Hippocampal formation (tissue), 2 donors: ENCODE data around the gene GPANK1.

Source experiments
- DNase-seq, 2 donors: peaks; one replicate each; lab custom pipeline; 2025; lab: John Stamatoyannopoulos, UW

The GPANK1 gene

DNA sequence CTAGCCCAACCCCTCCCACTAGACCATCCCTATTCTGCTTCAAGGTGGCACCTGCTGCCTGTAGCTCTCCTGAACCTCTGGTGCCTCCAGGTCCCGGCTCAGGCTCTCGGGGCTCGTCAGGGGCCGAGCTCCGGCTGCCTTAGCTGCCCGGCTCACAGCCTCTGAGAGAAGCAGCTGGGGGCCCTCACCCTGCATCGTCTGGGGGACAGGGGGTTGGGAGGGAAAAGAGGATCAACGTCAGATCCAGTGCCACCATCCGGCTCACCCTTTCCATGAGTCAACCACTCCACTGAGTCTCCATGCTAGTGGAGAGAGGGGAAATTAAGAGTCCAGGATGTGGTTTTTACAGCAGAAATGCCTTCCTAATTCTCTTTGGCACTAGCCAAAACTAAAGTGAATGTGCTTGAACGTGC, 25.3 kb downstream of the GPANK1 start:
- DNase-seq = no peak

DNA sequence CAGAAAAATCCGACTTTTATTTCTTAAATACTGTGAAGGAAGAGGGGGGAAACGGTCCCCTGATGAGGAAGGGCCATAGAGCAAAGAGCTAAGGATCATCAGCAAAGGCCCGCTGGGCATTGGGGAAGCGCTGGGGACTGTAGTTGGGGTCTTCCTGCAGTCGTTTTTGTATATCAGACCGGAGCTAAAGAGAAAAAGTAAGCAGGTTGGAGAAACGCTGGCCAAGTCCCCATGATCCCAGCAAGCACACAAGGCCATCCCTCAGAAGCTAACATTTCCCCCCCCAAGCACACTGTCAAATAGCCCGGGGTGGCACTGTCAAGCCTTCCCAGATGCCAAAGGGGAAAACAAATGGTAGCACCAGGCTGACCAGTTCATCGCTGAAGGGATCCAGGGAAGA, 25.8 kb downstream of the GPANK1 start:
- DNase-seq = no peak

DNA sequence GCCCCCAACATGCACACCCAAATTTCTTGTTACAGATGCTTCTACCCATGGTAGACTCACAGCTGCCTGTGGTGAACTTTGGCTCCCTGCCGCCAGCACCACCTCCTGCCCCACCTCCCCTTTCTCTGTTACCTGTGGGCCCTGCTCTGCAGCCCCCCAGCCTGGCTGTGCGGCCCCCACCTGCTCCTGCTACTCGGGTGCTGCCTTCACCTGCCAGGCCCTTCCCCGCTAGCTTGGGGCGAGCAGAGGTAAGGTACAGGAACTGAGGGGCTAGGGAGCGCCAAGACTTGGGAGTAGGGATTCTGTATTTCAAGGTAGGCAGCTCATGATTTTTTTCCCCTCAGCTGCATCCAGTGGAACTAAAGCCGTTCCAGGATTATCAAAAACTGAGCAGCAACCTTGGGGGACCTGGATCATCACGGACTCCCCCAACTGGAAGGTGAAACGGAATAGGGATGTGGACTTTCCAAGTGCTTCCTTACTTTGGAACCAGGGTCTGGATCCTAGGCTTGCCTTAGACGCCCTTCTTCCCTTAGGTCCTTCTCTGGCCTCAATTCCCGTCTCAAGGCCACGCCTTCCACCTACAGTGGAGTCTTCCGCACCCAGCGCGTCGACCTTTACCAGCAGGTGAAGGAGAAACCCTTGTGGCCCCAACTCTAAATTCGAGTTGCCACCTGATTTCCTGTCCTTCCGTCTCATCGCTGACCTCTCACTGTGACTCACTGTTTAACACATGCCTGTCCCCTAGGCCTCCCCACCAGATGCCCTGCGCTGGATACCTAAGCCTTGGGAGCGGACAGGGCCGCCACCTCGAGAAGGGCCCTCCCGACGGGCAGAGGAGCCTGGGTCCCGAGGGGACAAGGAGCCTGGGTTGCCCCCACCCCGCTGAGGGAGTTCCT, 27.9 kb downstream of the GPANK1 start:
- DNase-seq = no peak

DNA sequence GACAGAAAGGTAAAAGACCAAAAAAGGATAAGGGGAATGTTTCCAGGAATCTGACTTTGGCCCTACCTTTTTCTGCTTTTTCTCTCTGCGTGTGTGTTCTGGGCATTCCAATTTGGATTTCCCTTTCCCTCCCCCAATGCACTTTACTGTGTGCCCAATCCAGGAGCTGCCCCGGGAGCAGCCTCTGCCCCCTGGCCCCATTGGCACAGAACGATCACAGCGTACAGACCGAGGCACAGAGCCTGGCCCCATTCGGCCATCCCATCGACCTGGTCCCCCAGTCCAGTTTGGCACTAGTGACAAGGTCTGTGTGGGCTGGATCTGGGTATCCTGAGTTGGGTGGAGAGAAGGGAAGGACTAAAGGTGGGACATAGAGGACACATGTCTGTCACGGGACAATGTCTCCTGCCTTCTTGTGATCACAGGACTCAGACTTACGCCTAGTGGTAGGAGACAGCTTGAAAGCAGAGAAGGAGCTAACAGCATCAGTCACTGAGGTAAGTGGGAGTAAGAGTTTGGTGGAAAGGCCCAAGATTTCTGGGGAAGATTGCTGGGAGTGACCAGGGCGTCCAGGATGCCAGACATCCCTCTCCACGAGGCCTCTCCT, 29.7 kb downstream of the GPANK1 start:
- no peak for DNase-seq

DNA sequence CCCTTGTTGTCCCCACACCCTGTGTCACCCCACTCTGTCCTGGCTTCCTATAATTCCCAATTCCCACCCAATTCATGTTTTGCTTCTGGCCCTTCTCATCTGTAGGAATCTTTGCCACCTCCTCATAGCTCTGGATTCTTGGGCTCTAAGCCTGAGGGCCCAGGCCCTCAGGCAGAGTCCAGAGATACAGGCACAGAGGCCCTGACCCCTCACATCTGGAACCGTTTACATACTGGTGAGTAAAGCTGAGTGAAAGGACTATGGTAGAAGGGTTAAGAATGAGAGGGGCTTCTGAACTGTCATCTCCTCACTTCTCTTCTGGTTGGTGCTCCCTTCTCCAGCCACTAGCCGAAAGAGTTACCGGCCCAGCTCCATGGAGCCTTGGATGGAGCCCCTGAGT, 30.7 kb downstream of the GPANK1 start:
- DNase-seq = no peak

DNA sequence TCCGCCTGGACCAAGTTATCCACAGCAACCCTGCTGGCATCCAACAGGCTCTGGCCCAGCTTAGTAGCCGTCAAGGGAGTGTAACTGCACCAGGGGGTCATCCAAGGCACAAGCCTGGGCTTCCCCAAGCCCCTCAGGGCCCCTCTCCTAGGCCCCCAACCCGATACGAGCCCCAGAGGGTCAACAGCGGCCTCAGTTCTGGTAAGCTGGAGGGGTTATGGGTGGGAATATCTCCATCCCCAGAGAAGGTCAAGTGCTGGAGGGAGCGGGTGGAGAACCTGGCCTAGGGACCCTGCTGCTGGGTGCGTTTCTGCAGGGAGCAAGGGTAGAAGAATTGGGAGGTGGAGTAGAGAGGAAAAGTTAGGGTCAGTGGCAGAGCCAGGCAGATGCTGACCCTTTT, 31.4 kb downstream of the GPANK1 start:
- DNase-seq = no peak

DNA sequence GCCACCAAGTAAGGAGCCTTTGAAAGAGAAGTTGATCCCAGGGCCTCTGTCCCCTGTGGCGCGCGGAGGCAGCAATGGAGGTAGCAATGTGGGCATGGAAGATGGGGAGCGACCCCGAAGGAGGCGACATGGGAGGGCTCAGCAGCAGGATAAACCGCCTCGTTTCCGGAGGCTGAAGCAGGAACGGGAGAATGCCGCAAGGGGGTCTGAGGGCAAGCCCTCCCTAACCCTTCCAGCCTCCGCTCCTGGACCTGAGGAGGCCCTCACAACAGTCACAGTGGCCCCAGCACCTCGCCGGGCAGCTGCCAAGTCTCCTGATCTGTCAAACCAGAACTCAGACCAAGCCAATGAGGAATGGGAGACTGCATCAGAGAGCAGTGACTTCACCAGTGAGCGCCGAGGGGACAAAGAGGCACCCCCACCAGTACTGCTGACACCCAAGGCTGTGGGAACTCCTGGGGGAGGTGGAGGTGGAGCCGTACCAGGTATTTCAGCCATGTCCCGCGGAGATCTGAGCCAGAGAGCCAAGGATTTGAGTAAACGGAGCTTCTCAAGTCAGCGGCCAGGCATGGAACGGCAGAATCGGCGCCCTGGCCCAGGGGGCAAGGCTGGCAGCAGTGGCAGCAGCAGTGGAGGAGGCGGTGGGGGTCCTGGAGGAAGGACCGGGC, 32.4 kb downstream of the GPANK1 start:
- no peak for DNase-seq

DNA sequence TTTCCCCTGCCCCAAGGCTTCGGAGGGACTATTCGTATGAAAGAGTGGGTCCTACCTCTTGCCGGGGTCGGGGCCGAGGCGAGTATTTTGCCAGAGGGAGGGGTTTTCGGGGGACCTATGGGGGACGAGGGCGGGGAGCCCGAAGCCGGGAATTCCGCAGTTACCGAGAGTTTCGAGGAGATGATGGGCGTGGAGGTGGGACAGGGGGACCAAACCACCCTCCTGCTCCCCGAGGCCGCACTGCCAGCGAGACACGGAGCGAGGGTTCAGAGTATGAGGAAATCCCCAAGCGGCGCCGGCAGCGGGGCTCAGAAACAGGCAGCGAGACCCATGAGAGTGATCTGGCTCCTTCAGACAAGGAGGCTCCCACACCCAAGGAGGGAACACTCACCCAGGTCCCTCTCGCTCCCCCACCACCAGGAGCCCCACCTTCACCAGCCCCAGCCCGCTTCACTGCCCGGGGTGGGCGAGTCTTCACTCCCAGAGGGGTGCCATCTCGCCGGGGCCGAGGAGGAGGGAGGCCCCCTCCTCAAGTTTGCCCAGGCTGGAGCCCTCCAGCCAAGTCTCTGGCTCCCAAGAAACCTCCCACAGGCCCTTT, 33.0 kb downstream of the GPANK1 start:
- no peak for DNase-seq

DNA sequence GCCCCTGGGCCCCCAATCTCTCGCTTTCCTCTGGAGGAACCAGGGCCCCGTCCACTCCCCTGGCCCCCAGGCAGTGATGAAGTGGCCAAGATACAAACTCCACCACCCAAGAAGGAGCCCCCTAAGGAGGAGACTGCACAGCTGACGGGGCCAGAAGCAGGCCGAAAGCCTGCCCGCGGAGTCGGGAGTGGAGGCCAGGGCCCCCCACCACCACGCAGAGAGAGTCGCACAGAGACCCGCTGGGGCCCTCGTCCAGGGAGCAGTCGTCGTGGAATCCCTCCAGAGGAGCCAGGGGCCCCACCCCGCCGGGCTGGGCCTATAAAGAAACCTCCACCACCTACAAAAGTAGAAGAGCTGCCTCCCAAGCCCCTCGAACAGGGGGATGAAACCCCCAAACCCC, 33.6 kb downstream of the GPANK1 start:
- no peak for DNase-seq

DNA sequence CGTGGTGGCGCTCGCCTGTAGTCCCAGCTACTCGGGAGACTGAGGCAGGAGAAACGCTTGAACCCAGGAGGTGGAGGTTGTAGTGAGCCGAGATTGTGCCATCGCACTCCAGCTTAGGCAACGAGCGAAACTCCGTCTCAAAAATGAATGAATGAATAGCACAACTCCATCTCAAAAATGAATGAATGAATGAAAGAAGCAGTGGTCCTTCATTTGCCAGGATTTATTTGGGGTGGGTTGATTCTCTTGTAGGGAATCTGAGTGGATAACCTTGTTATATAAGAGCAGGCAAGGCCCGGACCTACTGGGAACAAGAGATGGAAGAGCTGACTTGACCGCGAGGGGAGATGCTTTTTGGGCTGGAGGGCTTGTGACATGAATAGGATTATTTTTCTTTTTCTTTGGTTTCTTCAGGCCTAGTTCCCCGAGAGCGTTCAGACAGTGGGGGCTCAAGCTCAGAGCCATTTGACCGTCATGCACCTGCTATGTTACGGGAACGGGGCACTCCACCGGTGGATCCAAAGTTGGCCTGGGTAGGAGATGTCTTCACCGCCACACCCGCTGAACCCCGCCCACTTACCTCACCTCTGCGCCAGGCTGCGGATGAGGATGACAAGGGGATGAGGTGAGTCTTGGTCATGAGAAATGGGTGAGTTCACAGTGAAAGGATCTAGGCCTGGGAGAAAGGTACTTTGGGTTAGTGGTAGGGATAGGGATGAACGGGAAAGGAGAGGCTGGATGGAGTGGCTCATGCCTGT, 34.4 kb downstream of the GPANK1 start:
- no peak for DNase-seq

DNA sequence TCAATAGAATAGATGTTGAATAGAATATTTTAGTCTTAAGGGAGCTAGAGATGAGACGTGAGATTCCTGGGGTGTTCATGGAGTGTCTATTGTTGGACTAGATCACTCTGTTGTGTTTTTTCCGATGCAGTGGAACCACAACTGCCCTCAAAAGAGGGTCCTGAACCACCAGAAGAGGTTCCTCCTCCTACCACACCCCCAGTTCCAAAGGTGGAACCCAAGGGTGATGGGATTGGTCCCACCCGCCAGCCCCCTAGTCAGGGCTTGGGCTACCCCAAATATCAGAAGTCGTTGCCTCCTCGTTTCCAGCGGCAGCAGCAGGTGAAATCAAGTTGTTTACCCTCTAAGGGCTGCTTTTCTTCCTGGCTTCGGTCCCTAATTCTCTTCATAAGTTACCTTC, 35.8 kb downstream of the GPANK1 start:
- DNase-seq = no peak

DNA sequence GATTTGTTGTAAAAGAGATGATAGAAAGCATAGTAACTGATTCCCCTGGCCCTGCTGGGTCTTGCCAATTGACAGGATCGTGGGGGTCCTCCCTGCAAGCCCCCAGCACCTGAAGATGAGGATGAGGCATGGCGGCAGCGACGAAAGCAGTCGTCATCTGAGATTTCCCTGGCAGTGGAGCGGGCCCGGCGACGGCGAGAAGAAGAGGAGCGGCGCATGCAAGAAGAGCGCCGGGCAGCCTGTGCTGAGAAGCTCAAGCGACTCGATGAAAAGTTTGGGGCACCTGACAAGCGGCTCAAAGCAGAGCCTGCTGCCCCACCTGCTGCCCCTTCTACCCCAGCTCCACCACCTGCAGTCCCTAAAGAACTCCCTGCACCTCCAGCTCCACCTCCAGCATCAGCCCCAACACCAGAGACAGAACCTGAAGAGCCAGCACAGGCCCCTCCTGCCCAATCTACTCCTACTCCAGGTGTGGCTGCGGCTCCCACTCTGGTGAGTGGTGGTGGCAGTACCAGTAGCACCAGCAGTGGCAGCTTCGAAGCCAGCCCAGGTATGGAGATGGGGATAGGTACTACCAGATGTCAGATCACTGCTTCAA, 37.0 kb downstream of the GPANK1 start:
- no peak for DNase-seq

DNA sequence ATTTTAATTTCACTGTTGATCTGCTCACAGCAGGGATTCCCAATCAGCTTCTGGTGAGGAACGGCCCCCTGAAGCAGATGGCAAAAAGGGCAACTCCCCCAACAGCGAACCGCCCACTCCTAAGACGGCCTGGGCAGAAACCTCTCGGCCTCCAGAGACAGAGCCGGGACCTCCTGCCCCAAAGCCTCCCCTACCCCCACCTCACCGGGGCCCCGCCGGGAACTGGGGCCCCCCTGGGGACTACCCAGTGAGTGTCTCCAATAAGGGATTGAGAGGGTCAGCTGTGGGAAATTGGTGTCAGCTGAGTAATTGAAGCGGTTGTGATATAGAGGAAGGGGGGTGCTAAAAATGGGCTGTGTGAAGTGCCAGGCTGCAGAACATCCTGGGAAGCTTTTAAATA, 37.8 kb downstream of the GPANK1 start:
- DNase-seq = no peak

DNA sequence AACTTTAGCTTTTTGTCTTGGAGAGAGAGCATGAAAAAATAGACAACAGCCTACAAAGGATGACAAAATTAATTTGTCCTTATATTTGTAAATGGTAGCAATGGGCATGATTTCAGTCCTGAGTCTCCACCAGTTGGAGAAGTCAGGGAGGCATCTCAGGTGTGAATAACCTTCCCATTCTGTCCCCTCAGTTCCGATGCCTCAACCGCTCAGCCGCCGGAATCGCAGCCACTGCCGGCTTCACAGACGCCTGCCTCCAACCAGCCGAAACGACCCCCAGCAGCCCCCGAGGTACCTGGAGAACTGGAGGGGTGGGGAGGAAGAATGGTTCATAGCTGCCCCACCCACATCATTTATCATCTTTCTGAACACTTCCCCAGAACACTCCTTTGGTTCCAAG, 40.7 kb downstream of the GPANK1 start:
- DNase-seq = no peak

DNA sequence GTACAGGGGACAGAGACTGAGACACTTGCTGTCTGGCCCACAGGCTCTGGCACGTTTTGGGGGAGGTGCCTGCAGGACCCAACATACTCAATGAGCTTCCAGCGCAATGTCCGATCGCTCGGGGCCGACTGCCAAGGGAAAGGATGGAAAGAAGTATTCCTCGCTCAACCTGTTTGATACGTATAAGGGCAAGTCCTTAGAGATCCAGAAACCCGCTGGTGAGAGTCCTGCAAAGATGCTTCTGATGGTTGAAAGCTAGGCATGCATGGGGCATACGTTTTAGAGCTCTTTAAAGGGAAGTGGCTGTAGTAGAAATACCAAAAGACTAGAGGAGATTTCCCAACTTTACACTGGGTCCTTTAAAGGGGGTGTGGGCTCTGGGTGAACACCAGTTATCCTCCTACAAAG, 42.1 kb downstream of the GPANK1 start:
- DNase-seq = no peak

DNA sequence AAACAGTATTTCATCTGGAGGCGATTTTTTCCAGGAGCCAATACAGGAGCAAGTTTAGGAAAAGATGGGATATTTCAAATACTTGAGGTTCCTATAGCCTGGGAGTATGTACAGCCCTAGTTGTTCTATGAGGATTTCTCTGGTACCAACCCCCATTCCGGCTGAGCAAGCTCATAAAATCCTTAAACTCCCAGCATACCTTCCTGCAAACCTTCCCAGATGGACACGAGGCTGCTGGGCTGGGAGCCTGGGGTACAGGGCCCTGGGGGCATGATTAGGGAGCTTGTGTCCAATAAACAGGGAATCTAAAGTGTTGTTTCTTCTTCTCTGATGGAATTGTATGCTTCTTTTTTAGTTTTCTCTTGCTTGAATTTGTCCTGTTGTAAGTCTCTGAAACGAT, 42.8 kb downstream of the GPANK1 start:
- DNase-seq = no peak

DNA sequence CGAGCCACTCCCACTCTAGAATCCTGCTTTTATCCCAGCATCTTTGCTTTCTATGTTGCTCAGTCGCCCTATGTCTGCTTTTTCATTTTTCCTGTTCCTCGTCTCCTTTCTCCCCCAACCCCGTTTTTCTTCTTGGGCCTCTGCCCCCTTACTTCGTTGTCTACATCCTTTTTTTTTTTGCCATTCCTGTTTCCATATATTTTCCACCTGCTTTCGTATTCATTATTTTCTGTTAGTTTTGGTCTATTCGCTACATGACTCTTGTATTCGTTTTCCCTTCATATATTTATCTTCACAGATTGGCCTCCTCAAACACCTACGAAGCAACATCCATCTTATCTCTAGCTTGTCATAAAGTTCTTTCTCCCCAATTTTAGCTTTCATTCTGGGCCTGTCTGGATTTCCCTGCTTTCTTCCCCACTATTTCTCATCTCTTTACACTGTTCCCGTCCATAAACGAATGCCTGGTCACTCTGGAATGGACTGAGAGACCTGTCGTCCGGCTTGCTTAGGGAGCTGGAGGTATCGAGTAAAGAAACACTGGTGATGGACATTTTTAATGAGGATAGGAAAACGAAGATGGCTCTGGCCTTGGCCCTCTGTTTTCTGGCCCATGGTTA, 43.4 kb downstream of the GPANK1 start:
- no peak for DNase-seq

DNA sequence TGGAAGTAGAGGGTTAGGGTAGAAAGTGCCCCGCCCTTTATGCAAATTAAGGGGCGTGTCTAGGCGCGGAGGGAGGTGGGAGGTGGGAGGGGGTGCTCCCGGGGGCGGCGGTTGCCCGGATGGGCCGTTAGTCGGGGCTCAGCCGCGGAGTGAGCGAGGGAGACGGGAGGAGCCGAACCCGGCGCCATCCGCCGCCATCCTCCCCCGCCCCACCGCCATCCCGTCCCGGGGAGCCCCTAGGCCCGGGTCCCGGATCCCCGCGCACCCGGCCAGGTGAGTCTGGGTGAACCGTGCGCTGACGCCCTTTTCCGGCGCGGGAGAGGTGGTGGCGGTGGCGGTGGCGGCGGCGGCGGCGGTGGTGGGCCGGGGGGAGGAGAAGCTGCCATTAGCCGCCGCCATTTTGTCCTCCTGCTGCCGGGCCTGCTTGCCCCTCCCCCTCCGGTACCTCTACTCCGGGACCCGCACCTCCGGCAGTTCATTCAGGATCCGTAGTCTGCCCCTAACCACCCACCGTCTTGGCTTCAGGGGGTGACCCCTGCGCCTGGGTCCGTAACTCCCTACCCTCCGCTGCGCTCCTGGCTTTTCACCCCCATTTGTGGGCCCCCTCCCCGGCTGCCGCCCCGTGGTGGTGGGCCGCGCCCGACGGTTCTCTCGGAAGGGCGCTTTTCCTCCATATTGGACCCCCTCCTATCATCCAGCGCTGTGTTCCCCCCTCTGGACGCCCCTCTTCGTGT, 44.0 kb downstream of the GPANK1 start, which contains the start of gene PRRC2A:
PRRC2A (plus strand) TSS at position 130 of the 734 bp plus-strand sequence. CDS start 2,075 bp downstream, outside the sequence.
- DNase-seq = no peak

DNA sequence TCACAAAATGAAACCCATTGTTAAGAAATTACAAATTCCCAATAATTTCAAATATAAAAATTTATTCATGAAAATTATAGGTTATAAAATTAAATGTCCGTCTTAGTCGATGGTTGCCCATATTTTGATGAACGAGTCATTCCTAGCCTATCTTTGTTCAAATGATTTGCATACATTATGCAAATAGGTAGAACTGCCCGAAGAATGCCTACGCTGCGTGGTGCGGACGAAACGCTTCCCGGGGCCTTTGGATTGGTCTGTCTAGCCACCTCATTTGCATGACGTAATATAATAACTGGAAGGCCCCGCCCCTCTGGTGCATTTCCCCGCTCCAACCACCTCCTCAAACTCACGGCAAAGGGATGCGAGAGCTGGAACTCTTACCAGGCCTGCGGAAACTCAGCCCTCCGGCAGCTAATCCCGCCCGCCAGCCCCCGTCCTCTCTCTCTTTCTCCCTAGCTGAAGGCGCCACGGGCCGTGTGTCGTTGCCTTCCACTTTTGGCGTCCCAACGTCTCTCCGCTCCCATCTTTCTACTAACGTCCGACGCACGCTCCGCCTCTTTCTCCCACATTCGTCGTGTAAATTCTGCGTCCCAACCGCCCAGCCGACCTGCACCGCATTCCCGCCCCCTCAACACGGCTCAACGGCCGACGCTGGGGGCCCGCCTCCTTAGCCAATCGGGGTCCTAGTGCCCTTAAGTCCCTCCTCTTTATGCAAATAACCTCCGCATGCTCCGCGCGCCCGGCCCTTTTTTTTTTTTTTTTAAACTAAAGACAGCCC, 44.8 kb downstream of the GPANK1 start:
- peak; percentile 97 to 99 for DNase-seq
